ENCODE measurements around the gene LRIG3. TPM values are rescaled to one million over a fixed set of nuclear protein-coding genes. Genes with fewer than 3 reads are reported as not detected.

The LRIG3 gene
- total and polyA plus RNA-seq, 9 of the 15 experiments (the other 6 are each of a cell fraction or from before 2014, with no cell fraction given): 0.18 TPM; not detected in 8

- TF ChIP-seq ZBTB5 (IDR thresholded peaks at IDR 0.05) (no peak), SRSF3 (IDR thresholded peaks at IDR 0.05; ENCODE audit: insufficient read depth, low read length) (no peak), TGIF2 (CRISPR knock-in tag; IDR thresholded peaks at IDR 0.05) (no peak), EP300 (IDR thresholded peaks at IDR 0.05; ENCODE audit: low read length) (no peak), FOXP1 (CRISPR knock-in tag; IDR thresholded peaks at IDR 0.05) (no peak), NKRF (IDR thresholded peaks at IDR 0.05; ENCODE audit: borderline replicate concordance) (no peak), IRF2 (CRISPR knock-in tag; IDR thresholded peaks at IDR 0.05) (no peak)
Observed at GRCh38 chr12:58918469-58918844, 1.8 kb downstream of the LRIG3 start (continued).

Measured in K562 (cell line).